Fibroblast of skin of right biceps (primary cell): ENCODE measurements around the gene UBTD1.
"Not testable (repeated sequence)": the region's sequence is repeated elsewhere in the genome, so short reads cannot be mapped to it uniquely, and the experiment has no call there.

Source experiments
- DNase-seq: peaks from one replicate; pipeline ENCODE4 v3.0.0-alpha.2; 2013

UBTD1 gene, protein sequence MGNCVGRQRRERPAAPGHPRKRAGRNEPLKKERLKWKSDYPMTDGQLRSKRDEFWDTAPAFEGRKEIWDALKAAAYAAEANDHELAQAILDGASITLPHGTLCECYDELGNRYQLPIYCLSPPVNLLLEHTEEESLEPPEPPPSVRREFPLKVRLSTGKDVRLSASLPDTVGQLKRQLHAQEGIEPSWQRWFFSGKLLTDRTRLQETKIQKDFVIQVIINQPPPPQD

DNA sequence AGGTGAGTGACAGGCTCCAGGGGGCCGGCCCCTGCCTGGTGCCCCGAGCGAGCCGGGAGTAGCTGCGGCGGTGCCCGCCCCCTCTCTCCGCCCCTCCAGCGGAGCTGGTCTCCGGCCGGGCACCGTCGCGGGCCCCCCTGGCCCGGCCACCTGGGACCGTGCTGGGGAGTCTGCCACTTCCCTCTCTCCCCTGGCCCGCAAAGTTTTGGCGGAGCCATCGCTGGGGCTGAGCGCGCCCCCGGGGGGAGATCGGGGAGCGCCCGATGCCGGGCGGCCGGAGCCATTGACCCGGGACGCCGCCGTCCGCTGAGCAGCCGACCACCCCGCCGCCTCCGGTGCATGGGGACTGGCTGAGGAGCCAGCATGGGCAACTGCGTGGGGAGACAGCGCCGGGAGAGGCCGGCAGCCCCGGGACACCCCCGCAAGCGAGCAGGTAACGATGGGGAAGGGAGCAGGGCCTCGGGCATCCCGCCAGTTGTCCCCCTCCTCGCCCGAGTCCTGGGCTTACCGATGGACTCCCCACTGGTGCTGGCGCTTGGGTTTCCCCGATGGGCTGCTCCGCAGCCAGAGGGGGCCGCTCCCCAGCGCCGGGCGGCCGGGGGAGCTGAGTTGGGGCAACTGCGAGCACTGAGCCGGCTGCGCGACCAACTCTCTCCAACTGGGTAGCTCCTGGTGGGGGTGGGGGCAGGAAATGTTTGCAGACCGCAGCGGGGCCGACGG, at the start of gene UBTD1:
Gene UBTD1, plus strand, starts transcription at position 84 of the 720 bp plus-strand sequence. Its CDS starts 280 bp downstream, at position 364.
- DNase-seq, result peak; percentile 59

DNA sequence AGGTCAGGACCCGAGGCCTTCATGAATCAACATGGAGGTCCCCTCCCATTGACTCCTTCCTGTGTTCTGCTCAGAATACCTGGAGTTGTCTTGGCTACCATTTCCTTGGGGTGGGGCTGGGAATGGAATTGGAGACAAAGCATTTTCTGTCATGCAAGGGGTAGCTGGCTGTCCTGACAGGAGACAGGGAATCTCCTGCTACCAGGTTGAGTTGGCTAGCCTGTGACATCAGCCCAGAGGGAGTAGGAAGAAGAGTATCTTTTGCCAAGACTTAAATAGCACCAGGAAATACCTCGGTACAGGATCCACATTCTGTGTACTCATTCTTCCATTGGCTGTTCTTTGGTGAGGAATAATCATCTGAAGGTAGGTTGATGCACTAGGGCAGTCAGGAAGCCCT, 47.9 kb upstream of the UBTD1 start:
- DNase-seq, result no peak

DNA sequence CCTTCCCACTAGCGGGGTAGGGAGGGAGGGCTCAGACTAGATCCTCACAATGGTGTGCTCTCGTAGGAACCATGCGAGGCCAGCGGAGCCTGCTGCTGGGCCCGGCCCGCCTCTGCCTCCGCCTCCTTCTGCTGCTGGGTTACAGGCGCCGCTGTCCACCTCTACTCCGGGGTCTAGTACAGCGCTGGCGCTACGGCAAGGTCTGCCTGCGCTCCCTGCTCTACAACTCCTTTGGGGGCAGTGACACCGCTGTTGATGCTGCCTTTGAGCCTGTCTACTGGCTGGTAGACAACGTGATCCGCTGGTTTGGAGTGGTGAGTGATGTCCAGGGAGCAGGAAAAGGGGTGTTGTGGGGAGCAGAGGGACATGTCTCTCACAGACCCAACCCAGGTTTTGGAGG, 47.1 kb upstream of the UBTD1 start:
- no peak for DNase-seq

DNA sequence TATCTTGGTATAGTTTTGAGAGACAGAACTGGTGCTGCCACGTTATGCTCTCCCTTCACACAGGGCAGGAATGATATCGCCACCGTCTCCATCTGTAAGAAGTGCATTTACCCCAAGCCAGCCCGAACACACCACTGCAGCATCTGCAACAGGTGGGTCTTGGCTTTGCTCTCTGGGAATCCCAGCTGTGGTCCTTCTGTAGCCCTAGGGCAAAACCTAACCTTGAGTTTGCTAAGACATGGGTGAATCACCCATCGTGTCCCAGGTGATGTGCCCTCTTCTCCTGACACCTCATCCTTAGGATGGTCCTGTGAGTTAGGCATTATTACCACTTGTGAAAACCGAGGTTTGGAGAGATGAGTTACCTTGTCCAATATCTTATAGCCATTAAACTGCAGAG, 46.4 kb upstream of the UBTD1 start:
- no peak for DNase-seq

DNA sequence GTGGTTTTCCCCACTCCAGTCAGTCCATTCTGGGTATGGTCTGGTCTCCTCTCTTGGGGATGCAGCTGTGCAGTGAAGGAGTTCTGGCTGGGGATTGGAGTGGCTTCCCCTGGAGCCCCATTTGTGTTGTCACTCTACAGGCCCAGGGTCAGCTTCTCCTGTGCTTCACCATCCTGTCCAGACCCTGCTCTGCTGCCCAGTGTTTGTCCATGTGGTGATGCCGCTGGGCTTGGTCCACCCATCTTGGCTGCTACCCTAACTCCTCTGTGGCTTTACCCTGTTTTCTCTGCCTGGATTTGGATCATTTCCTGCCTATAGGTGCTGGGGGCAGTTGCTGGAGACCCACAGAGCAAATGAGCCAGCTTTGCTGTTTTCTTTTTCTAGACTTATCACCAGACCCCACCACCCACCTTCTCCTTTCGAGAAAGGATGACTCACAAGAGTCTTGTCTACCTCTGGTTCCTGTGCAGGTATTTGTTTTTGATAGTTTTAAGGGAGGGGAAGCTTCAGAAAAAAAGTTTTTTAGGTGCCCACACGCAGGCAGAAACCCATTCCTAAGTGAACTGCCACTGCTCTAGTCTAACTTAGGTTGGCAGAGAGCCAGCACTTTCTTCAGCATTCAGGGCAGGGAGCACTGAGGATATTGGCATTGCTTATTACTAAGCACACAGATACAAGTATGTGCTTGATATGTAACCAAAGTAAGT, 44.2 kb upstream of the UBTD1 start:
- no peak for DNase-seq

DNA sequence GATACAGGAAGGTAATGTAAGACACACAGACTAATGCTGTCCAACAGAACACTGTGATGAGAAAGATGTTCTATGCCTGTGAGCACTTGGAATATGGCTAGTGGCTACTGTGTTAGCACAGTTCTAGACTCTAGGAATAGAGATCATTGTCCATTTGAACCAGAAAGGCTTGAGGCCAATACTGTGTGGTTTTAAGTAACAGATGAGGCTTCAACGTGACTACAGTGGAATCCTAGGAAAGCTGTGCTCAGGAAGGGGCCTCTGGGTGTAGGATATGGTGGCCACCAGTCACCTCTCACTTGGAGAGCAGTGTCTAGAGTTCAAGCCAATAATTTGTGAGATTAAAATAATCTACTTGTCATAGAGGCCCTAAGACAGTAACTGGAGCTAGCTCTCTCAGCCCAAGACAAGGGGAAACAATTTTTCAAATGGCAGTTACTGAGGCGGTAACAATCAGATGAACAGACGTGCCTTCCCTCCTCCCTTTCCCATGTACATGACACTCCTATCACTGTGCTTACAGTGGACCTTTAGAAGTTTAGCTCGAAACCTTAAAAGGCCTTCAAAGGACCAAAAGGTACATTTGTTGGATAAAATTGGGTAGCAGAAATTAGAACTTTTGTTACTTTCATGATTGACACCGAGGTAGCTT, 42.6 kb upstream of the UBTD1 start:
- DNase-seq, result no peak

DNA sequence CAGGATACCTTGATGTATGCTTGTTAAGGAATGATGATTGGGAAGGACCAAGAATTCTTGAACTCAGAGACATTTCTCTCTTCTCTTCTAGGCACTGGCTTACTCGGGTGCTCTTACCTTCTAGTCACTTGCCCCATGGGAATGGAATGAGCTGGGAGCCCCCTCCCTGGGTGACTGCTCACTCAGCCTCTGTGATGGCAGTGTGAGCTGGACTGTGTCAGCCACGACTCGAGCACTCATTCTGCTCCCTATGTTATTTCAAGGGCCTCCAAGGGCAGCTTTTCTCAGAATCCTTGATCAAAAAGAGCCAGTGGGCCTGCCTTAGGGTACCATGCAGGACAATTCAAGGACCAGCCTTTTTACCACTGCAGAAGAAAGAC, 42.0 kb upstream of the UBTD1 start:
- DNase-seq, result no peak

DNA sequence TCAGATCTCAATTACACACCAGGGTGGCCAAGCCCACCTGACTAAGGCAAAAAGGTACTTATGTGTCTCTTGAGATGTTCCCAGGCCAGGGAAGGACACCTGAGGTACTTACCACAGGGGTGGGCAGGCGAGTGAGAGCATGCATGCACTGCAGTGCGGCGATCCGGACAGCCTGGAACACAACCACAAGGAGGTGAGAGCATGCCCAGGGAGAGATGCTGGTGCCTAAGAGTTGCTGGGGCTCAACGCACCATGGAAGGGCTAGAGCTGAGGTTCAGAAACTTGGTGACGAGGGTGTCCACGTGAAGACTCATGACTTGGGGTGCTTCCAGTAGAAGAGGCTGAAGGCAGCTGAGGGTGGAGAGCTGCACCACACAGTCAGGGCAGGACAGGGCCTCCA, 39.6 kb upstream of the UBTD1 start:
- no peak for DNase-seq

DNA sequence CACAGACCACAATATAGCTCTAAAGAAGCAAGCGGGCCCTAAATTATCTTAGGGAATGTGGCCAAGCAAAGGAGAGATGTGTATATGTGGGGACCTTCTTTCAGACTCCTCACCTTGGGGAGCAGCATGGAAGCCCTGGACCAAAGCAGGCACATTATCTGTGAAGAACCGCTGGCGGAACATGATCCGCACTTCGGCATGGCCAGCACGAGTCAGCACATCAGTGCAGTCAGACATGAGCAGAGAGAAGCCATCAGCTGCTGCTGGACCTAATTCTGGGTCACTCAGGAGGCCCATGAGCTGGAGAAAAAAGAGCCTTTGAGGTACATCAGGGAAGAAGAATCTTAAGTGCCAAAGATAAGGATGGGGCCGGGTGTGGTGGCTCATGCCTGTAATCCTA, 38.8 kb upstream of the UBTD1 start:
- no peak for DNase-seq

DNA sequence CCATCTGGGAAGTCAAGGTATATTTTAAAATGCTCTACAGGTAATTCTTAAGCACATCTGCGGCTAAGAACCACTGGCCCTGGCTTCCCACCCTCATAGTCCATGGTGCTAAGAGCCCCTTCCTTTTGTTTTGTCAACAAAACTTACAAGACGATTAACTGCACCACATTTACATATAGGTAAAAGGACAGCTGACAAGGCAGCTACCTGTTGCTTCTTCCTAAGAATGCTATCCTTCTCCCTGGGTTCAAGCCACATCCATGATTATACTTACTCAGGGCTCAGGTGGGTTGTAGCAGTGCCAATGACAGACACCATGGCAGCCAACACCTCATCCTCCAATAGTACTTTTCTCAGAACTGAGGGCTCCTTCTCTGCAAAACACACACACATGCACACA, 36.4 kb upstream of the UBTD1 start:
- DNase-seq, result no peak

DNA sequence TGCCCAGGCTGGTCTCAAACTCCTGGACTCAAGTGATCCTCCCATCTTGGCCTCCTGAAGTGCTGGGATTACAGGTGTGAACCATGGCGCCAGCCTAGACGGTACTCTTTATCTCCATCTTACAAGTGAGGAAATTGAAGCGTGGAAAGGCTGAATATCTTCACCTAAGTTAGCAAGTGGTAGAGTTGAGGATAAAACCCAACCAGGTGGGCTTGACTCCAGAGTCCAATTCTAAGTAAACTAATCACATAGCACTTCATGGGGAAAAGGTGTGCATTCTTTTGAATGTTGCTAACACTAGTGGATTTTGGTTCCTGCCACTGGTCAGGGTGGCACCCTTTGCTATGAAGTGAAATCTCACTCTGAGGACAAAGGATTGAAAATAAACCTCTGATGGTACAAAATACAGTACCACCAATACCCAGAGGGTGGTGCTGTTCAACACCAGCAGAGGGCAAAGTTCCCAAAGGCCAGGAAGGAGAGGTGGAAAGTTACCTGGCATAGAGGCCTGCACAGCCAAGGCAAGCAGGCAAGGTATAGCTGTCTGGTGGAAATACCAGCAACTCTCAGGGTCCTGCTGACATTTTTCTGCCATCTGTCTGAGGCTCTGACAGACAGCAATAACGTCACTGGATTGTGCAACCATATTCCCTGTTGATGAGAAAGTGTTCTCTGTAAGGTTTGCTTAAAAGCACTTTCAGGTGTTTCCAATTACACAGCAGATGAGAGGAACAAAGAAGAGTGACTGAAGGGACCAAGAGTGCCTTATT, 35.2 kb upstream of the UBTD1 start:
- peak; percentile 66 for DNase-seq

DNA sequence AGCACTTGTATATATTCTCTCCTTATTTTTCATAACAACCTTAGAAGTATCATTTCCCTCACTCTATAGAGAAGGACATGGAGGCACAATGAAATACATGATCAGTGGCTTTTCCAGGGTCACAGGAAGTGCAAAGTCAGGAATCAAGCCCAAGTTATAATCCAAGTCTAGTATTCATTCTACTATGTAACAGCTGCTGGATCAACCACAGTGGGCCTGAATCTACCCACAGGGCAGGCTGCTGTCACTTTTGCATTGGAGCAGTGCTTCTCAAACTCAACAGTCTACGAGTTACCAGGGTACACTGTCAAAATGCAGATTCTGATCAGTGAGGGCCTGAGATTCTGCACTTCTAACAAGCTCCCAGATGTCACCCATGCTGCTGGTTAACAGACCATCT, 34.5 kb upstream of the UBTD1 start:
- no peak for DNase-seq

DNA sequence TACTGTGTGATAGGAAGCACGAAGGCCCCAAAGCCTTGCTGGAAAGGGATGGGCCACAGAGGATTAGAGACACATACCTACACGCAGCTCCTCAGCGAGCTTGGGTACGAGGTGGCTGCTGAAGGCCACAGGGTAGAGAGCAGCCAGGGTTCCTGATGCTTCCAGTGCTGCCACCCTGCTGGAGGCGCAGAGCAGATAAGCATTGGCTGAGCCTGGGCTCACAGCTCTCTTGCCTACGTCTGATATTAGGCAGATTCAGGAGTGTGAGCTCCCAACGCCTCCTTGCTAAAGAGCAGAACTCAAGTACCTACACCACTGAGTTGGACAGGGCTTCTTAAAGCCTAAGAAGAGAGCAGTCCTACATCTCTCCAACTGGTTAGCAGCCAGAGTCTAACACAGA, 32.7 kb upstream of the UBTD1 start:
- DNase-seq, result no peak

DNA sequence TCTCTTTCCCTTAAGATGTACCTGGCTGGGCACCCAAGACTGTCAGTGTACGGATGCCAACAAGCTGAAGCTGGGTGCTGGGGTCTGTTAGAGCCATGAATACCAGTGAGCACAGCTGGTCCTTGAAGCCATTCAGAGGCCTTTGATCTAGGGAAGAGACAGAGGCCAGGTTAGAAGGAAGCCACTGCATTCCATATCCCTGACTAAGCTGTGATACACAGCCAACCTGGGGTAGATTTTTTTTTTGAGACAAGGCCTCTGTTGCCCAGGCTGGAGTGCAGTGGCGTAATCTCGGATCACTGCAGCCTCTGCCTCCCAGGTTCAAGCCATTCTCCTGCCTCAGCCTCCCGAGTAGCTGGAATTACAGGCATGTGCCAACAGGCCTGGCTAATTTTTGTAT, 32.0 kb upstream of the UBTD1 start:
- peak; percentile 27 for DNase-seq

DNA sequence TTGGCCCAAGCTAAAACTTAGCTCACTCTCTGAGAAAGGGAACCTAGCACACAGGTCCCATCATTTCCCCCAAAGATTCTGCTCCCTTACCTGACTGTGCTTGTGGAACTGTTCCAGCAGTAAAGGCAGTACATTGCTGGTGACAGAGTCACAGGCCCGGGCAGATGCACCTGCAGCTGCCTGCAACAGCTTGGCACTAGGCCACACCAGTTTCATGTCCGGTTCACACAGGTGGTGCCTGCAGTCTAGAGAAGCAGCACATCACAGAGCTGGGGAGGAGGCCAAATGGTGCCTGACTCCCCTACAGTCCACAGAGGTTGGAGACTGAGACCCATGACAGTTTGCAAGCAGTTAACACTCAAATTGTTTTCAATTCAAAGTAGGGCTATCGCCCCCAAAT, 30.6 kb upstream of the UBTD1 start:
- DNase-seq, result no peak

DNA sequence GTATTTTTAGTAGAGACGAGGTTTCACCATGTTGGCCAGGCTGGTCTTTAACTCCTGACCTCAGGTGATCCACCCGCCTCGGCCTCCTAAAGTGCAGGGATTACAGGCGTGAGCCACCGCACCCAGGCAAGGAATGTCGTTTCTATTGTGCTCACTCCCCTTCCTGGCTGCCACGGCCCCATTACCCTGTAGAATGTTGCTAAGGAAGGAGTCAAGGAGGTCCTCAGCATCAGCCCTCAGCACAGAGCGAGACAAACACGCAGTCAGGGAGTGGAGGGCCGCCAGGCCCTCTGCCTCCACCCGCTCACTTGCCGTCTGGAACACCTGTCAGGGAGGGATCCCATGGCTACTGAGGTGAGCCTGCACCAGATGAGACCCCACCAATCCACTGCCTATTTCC, 29.9 kb upstream of the UBTD1 start:
- DNase-seq, result not testable (repeated sequence)

DNA sequence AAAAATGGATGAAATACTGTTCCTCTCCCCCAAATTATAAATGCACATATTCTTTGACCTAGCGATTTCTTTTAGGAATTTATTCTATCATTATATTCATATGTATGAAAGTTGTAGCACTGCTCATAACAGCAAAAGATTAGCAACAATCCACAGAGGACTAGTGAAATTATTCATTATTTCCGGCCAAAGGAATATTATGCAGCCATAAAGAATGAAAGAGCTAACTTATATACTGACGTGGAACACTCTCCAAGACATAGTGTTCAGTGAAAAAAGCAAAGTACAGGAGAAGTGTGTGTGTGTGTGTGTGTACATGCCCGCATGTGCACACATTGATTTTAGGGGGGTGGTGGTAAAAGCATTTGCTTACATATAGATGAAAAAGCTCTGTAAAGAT, 23.8 kb upstream of the UBTD1 start:
- no peak for DNase-seq

DNA sequence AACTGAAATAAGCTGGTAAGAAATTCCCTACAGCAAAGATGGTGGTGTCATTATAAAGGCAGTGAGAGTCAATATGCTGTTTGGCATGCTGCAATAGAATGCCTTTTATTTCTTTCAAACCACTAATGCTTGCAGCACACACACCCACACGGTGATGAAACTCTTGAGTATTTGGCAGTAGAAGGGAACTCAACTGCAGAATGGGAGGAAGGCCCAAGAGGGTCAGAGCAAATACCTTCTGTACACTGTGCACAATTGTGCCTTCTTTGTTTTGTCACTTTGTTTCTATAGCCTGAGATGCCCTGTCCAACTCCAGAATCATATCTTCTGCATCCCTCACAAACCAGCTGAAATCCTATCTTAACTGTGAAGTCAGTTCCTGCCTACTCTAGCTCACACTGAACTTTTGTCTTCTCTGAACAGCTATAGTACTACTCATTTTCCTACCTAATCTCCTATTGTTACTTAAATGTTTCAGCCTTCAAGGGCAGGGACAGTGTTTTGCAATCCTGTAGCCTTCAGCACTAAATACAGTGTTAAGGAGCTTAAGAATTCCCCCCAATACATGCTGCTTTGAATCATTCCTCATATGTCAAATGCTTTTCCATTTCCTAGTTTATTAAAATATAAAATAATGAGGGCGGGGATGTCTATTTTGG, 22.7 kb upstream of the UBTD1 start:
- DNase-seq, result peak; percentile 20

DNA sequence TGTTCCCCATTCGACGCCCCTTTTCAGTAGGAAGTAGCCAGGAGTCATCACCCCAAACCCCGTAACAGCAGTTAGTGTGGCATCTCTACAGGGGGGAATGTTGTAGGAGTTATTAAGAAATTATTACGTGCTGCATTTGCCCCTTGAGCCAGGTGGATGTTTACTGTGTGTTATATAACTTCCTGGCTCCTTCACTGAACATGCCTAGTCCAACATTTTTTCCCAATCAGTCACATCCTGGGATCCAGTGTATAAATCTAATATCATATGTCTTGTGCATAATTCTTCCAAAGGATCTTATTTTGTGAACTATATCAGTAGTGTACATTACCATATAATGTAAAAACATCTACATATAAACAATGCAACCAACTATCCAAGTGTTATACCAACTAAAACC, 19.3 kb upstream of the UBTD1 start:
- not testable (repeated sequence) for DNase-seq

DNA sequence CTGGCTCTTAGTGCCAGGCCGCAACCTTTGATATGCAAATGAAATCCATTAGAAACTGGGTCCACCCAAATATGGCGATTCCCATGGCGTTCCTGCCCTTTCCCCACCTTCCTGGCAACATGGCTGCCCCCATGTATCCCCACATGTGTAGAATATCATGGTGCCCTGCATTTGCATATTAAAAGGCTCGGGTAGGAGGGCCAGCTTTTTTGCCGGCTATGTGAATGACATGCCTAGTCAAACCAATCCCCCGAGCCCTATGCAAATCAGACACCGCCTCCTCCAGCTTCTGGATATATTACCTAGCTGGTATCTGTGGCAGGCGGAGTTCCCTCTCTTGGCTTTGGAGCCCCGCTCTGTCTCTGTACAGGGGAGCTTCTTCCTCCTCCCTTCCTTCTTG, 18.8 kb upstream of the UBTD1 start:
- DNase-seq, result no peak

DNA sequence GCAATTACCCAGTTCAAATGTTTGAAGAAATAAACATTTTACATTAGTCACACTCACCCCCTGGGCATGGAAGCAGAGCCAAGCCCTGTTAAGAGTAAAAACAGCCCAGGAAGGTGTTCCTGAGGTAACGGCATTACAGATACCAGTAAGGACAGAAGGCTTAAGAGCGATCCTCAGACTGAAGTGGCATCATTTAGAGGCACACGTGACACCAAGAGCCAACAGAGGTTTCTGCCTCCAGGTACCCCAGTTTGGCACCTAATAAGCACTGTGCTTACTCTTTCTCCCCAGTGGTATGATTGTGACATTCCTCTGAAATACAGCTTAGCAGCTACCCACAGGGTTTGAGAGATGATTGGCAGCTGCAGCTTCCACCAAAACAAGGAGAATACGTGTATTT, 17.7 kb upstream of the UBTD1 start:
- no peak for DNase-seq

DNA sequence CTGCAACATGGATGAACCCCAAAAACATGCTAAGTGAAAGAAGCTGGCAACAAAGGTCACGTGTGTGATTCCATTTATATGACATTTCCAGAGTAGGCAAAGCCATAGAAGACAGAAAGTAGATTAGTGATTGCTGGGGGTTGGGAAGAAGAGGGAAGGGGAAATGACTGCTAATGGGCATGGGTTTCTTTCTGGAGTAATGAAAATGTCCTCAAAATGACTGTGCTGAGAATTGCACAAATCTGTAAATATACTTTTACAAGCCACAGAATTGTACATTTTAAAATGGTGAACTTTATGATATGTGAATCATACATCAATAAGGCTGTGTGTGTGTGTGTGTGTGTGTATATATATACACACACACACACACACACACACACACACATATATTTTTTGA, 16.3 kb upstream of the UBTD1 start:
- DNase-seq, result no peak
